Fibroblast of mammary gland (primary cell): ENCODE data around the gene CACNA2D3.

Source experiments
- DNase-seq: peaks from one replicate; pipeline ENCODE4 v3.0.0-alpha.2; 2010; ENCODE audit warnings: low read depth
- H3K4me3 ChIP-seq: 2 replicates; pipeline ENCODE4 v1.5.1; 2011; ENCODE audit warnings: low read depth, mild to moderate bottlenecking, low read length, moderate library complexity; ENCODE audit not compliant: control insufficient read depth
- TF ChIP-seq, protein P1 (sequence below): conservative IDR thresholded peaks from 2 replicates; pipeline ENCODE4 v1.5.1; 2011; ENCODE audit warnings: low read depth, low read length, inconsistent platforms; ENCODE audit not compliant: control insufficient read depth, insufficient read depth

The CACNA2D3 gene

GRCh38 chr3:54421943-54422342 lies 299.6 kb downstream of the CACNA2D3 start:
- no peak overlapping the region for H3K4me3 ChIP-seq
- TF ChIP-seq, protein P1, sequence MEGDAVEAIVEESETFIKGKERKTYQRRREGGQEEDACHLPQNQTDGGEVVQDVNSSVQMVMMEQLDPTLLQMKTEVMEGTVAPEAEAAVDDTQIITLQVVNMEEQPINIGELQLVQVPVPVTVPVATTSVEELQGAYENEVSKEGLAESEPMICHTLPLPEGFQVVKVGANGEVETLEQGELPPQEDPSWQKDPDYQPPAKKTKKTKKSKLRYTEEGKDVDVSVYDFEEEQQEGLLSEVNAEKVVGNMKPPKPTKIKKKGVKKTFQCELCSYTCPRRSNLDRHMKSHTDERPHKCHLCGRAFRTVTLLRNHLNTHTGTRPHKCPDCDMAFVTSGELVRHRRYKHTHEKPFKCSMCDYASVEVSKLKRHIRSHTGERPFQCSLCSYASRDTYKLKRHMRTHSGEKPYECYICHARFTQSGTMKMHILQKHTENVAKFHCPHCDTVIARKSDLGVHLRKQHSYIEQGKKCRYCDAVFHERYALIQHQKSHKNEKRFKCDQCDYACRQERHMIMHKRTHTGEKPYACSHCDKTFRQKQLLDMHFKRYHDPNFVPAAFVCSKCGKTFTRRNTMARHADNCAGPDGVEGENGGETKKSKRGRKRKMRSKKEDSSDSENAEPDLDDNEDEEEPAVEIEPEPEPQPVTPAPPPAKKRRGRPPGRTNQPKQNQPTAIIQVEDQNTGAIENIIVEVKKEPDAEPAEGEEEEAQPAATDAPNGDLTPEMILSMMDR = no peak
- no peak for DNase-seq

DNA sequence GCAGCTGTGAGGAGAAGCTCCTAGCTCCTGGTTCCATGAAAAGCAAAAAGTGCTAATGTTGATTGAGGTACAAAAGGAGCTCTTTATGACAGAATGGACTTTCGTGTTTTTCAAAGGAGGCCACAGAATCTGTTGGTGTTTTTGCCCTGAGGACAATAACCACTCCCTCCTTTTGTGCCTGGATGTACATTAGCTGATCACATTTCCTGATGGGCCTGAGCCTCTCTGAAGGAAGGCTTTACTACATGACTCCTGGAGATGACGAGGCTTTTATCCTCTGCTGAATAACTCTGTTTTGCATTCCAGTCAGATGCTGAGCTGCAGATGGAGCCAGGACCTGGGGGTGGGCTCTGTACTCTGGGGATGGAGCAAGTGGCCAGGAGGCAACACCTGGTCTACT lies 301.9 kb downstream of the CACNA2D3 start:
- DNase-seq = no peak
- H3K4me3 ChIP-seq = no peak overlapping the region
- TF ChIP-seq, protein P1 = no peak

GRCh38 chr3:54426381-54426780 lies 304.0 kb downstream of the CACNA2D3 start:
- TF ChIP-seq, protein P1 = no peak
- H3K4me3 ChIP-seq = no peak overlapping the region
- DNase-seq = no peak

DNA sequence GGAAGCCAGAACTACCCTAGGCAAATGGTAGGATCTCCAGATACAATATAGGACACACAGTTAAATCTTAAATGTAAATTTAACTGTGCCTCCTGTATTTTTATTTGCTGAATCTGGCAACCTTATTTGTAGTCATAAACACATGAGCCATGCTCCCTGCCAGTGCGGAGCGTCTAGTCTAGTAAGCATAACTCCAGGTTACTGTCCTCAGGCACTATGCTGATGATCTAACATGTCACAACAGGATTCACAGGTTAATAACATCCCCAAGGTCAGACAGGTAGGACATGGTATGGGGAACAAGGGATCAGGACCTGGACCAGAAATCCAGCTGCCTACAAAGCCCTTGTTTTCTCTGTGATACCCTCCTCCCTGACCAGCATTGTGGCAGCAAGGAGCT lies 305.1 kb downstream of the CACNA2D3 start:
- TF ChIP-seq, protein P1 = no peak
- H3K4me3 ChIP-seq = no peak overlapping the region
- no peak for DNase-seq

- TF ChIP-seq, protein P1 = peak; percentile 84
- no peak overlapping the region for H3K4me3 ChIP-seq
- peak; percentile 71 for DNase-seq
These were observed 305.9 kb downstream of the CACNA2D3 start for GRCh38 chr3:54427941-54428871.

DNA sequence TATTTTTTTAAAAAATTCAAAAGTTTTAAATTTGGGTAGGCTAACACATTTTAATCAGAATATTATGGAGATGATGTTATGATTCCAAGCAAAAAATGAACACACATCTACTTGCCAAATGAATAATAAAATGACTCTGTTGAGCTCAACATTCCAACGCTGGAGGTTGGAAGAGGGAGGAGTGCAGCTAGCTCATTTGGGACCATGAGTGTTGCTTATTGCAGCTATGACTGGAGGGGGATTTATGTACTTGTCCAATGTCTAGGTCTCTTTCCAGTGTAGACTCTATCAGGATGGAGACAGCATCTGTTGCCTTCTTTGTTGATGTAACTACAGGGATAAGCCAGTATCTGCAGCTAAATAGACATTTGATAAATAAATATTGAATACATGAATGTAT lies 310.6 kb downstream of the CACNA2D3 start:
- H3K4me3 ChIP-seq = no peak overlapping the region
- DNase-seq = no peak
- TF ChIP-seq, protein P1 = no peak

DNA sequence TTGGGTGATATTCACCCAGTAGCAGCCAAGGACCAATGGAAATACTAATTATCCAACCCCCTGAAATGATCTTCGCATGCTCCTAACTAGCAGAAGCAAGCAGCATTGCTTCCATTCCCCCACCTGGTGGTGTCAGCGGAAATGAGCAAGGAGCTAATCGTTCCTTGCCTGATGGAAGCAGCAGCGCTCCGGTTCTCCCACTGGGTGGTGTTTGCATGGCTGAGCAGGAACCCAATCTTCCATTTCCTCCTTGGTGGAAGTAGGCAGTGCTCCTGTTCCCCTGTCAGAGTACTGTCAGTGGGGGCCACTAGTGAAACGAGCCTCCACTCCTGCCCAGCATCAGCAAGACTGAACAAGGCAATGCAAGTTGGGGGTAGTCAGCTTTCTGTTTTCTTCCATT lies 311.5 kb downstream of the CACNA2D3 start:
- no peak for DNase-seq
- H3K4me3 ChIP-seq = no peak overlapping the region
- TF ChIP-seq, protein P1 = no peak
